Progenitor cell of endocrine pancreas (in vitro differentiated cells): ENCODE results near the gene IPO5. TPM values are rescaled to one million over a fixed set of nuclear protein-coding genes. Genes with fewer than 3 reads are reported as not detected.
"Not testable (repeated sequence)": the region's sequence is repeated elsewhere in the genome, so short reads cannot be mapped to it uniquely, and the experiment has no call there.

Experiments used
- DNase-seq: peaks from one replicate; pipeline ENCODE4 v3.0.0; 2021; ENCODE audit warnings: low spot score; ENCODE audit not compliant: unreplicated experiment
- H3K27ac Mint-ChIP-seq: 2 replicates; pipeline ENCODE4 v1.8.0; 2021; ENCODE audit warnings: mild to moderate bottlenecking, moderate library complexity, mixed read lengths
- H3K27me3 Mint-ChIP-seq: 2 replicates; pipeline ENCODE4 v1.8.0; 2021; ENCODE audit warnings: mixed read lengths
- H3K36me3 Mint-ChIP-seq: 2 replicates; pipeline ENCODE4 v1.8.0; 2022; ENCODE audit warnings: mixed read lengths; ENCODE audit not compliant: insufficient read depth
- H3K4me1 Mint-ChIP-seq: 2 replicates; pipeline ENCODE4 v1.8.0; 2021; ENCODE audit warnings: low read depth, mixed read lengths
- H3K4me3 Mint-ChIP-seq: 2 replicates; pipeline ENCODE4 v1.8.0; 2021; ENCODE audit warnings: low read depth, mild to moderate bottlenecking, moderate library complexity, mixed read lengths
- H3K9me3 Mint-ChIP-seq: 2 replicates; pipeline ENCODE4 v1.8.0; 2021; ENCODE audit warnings: low read depth, mixed read lengths
- CTCF ChIP-seq: fragments of 200-600 bp; sonication (generic); IDR thresholded peaks from one replicate; pipeline ENCODE4 v1.5.0; 2021; ENCODE audit warnings: antibody characterized with exemption, mild to moderate bottlenecking; ENCODE audit not compliant: unreplicated experiment
- total RNA-seq: library from RNA; stranded (reverse); gene quantifications from 2 replicates; pipeline ENCODE4 v1.2.1, GENCODE V29; 2021

The IPO5 gene
- total RNA-seq, 1 donor from 2014 or later = 208 TPM

GRCh38 chr13:97948041-97948440 is 5.4 kb upstream of the IPO5 start:
- peaks cover 1% of the 10 kb centered on the region for H3K36me3 Mint-ChIP-seq
- H3K9me3 Mint-ChIP-seq = peaks cover 3% of the 10 kb centered on the region
- no peak overlapping the region for H3K27ac Mint-ChIP-seq
- H3K4me3 Mint-ChIP-seq = no peak overlapping the region
- DNase-seq = no peak
- peaks cover 3% of the 10 kb centered on the region for H3K27me3 Mint-ChIP-seq
- H3K4me1 Mint-ChIP-seq = no peaks in the 10 kb centered on the region
- TF ChIP-seq CTCF = no peak

GRCh38 chr13:97949316-97949715 is 4.2 kb upstream of the IPO5 start:
- H3K9me3 Mint-ChIP-seq, H3K27me3 Mint-ChIP-seq, H3K4me3 Mint-ChIP-seq, H3K27ac Mint-ChIP-seq, DNase-seq, H3K4me1 Mint-ChIP-seq, H3K36me3 Mint-ChIP-seq: not testable (repeated sequence)

GRCh38 chr13:97951376-97951775 is 2.1 kb upstream of the IPO5 start:
- Mint-ChIP-seq H3K36me3 (peaks cover 1% of the 10 kb centered on the region), H3K27me3 (no peaks in the 10 kb centered on the region), H3K4me1 (no peaks in the 10 kb centered on the region), H3K9me3 (peaks cover 3% of the 10 kb centered on the region), H3K27ac (no peak overlapping the region), H3K4me3 (no peak overlapping the region)
- DNase-seq = no peak
- no peak for TF ChIP-seq CTCF

- H3K9me3 Mint-ChIP-seq, H3K27ac Mint-ChIP-seq, H3K36me3 Mint-ChIP-seq, H3K4me1 Mint-ChIP-seq, H3K4me3 Mint-ChIP-seq, H3K27me3 Mint-ChIP-seq, DNase-seq: not testable (repeated sequence)
These were observed 644 bp upstream of the IPO5 start for GRCh38 chr13:97952831-97953230.

GRCh38 chr13:97961340-97961739 is 7.9 kb downstream of the IPO5 start:
- Mint-ChIP-seq H3K9me3 (no peaks in the 10 kb centered on the region), H3K4me1 (no peaks in the 10 kb centered on the region), H3K27me3 (no peaks in the 10 kb centered on the region), H3K4me3 (no peak overlapping the region), H3K27ac (no peak overlapping the region), H3K36me3 (no peaks in the 10 kb centered on the region)
- TF ChIP-seq CTCF = no peak
- no peak for DNase-seq

- peaks cover under 1% of the 10 kb centered on the region for H3K9me3 Mint-ChIP-seq
- H3K4me1 Mint-ChIP-seq = no peaks in the 10 kb centered on the region
- H3K36me3 Mint-ChIP-seq = no peaks in the 10 kb centered on the region
- H3K27me3 Mint-ChIP-seq = no peaks in the 10 kb centered on the region
- H3K4me3 Mint-ChIP-seq = no peak overlapping the region
- no peak for DNase-seq
- no peak overlapping the region for H3K27ac Mint-ChIP-seq
- TF ChIP-seq CTCF = no peak
These were observed 9.4 kb downstream of the IPO5 start for GRCh38 chr13:97962887-97963286.
